Vagina (tissue), 2 donors: ENCODE data around the gene TBXA2R. TPM values are rescaled to one million over a fixed set of nuclear protein-coding genes. Genes with fewer than 3 reads are reported as not detected.

ENCODE experiments used
- DNase-seq, 2 donors: peaks; one replicate each; pipeline ENCODE4 v3.0.0-alpha.2; 2017; ENCODE audit errors: extremely low spot score in 2 of 2
- H3K27ac ChIP-seq: fragments of 200-600 bp; sonication (generic); one replicate; pipeline ENCODE4 v1.5.1; 2019
- H3K27me3 ChIP-seq: fragments of 200-600 bp; sonication (generic); one replicate; pipeline ENCODE4 v1.5.1; 2019
- H3K36me3 ChIP-seq, 2 donors: fragments of 200-600 bp; sonication (generic); one replicate each; pipeline ENCODE4 v1.5.1; 2017 to 2019
- H3K4me1 ChIP-seq: fragments of 200-600 bp; sonication (generic); one replicate; pipeline ENCODE4 v1.5.1; 2019
- H3K4me3 ChIP-seq, 2 donors: fragments of 200-600 bp; sonication (generic); 1 replicate in 1 of 2; 2 replicates in 1 of 2; pipeline ENCODE4 v1.5.1; 2016 to 2019
- H3K9me3 ChIP-seq: fragments of 200-600 bp; sonication (generic); one replicate; pipeline ENCODE4 v1.5.1; 2019
- POLR2A ChIP-seq, 2 donors: fragments of 450-650 bp; IDR thresholded peaks; one replicate each; pipeline ENCODE4 v1.6.1; 2017; ENCODE audit warnings: antibody characterized with exemption in 2 of 2, mild to moderate bottlenecking in 2 of 2, moderate library complexity in 2 of 2
- POLR2AphosphoS5 ChIP-seq, 2 donors: sonication (generic); formaldehyde crosslinking; IDR thresholded peaks; one replicate each; pipeline ENCODE4 v1.9.0; 2017; ENCODE audit warnings: antibody characterized with exemption in 2 of 2, mild to moderate bottlenecking in 2 of 2, low read depth in 1 of 2; ENCODE audit not compliant: insufficient read depth in 1 of 2
- intact Hi-C: fragments of 100-400 bp; cut with DNase I; formaldehyde crosslinking; loops from one replicate; pipeline ENCODE4 v1.15.1; 2023
- total RNA-seq: library from RNA; depleted of rRNA; stranded (reverse); fragments of >200 nt; gene quantifications from one replicate; pipeline ENCODE4 v1.2.3, GENCODE V29; 2016
- TF ChIP-seq, protein P1 (sequence below), 3 experiments: fragments of 450-650 bp in 2 of 3; fragments of 200-600 bp in 1 of 3; sonication (generic) in 1 of 3; IDR thresholded peaks; one replicate each; pipeline ENCODE4 v1.5.1; 2017 to 2019; ENCODE audit warnings: antibody characterized with exemption in 3 of 3, mild to moderate bottlenecking in 2 of 3, moderate library complexity in 2 of 3

Gene TBXA2R
- total RNA-seq, 1 donor from 2014 or later, result 1.7 TPM

DNA sequence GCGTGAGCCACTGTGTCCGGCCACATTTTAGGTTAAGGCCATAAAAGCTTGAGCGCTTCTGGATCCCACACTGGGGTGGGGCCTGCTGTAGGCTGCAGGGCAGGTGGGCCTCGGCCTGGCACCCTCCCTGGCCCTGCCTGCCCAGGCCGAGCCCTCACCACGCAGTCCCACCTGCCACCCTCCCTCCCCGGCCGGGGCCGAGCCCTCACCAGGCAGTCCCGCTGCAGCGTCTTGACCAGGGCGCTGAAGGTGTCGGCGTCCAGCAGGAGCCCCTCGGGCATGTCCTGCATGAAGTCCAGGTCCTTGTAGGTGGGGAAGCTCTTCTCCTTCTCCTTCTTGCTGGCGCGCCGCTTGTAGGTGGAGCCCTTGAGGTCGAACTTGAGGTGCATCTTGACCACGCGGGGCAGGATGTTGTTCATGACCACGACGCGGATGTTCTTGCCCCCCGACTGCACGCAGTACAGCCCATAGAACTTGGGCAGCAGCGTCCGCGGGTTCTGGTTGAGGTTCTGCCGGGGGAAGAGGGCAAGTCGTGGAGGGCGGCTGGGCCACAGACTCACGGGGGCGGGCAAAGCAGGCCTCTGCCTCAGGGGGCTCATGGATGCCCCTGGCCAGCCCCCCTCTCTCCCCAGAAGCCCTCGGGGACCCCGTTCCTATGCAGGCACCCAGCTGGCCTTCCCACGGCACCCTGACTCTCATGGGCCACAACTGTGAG lies 46.6 kb upstream of the TBXA2R start:
- intact Hi-C loops, result no loop called here

DNA sequence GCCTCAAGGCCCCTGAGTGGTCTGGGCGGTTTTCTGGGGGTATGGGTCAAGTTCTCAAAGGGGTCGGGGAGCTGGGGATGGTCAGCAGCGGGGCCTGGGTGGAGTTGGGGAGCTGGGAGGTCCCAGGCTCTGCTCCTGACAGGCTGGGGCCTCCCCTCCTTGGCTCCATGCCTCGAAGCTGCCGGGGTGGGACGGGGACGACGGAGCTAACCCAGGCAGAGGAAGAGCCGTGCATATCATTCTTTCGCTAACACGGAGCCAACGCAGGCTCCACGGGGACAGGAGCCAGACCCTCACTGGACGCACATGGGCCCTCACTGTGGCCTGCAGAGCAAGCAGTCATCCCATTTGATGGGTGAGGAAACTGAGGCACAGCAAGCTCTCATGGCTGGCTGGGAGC lies 45.7 kb upstream of the TBXA2R start:
- H3K36me3 ChIP-seq, result peaks cover 0 to 49% of the 10 kb centered on the region in 2 donors
- H3K27me3 ChIP-seq, result no peaks in the 10 kb centered on the region
- DNase-seq, result no peak
- peaks cover 11% of the 10 kb centered on the region for H3K4me1 ChIP-seq
- intact Hi-C loops, result no loop called here
- H3K4me3 ChIP-seq, result no peak overlapping the region
- TF ChIP-seq, protein P1, sequence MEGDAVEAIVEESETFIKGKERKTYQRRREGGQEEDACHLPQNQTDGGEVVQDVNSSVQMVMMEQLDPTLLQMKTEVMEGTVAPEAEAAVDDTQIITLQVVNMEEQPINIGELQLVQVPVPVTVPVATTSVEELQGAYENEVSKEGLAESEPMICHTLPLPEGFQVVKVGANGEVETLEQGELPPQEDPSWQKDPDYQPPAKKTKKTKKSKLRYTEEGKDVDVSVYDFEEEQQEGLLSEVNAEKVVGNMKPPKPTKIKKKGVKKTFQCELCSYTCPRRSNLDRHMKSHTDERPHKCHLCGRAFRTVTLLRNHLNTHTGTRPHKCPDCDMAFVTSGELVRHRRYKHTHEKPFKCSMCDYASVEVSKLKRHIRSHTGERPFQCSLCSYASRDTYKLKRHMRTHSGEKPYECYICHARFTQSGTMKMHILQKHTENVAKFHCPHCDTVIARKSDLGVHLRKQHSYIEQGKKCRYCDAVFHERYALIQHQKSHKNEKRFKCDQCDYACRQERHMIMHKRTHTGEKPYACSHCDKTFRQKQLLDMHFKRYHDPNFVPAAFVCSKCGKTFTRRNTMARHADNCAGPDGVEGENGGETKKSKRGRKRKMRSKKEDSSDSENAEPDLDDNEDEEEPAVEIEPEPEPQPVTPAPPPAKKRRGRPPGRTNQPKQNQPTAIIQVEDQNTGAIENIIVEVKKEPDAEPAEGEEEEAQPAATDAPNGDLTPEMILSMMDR (IDR thresholded peaks at IDR 0.05), result no peak
- TF ChIP-seq POLR2A (IDR thresholded peaks at IDR 0.05) (no peak), POLR2AphosphoS5 (IDR thresholded peaks at IDR 0.05; ENCODE audit: insufficient read depth in 1 of 2, low read depth in 1 of 2) (no peak)
- no peaks in the 10 kb centered on the region for H3K9me3 ChIP-seq
- H3K27ac ChIP-seq, result no peak overlapping the region

More for the DNA sequence above, 46.6 kb upstream of the TBXA2R start:
- Histone ChIP-seq H3K4me3 (no peak overlapping the region), H3K4me1 (peaks cover 11% of the 10 kb centered on the region), H3K27me3 (no peaks in the 10 kb centered on the region), H3K27ac (no peak overlapping the region), H3K9me3 (no peaks in the 10 kb centered on the region), H3K36me3 (peaks cover 0 to 55% of the 10 kb centered on the region in 2 donors)
- TF ChIP-seq POLR2AphosphoS5 (IDR thresholded peaks at IDR 0.05; ENCODE audit: insufficient read depth in 1 of 2, low read depth in 1 of 2), result no peak
- no peak for TF ChIP-seq POLR2A (IDR thresholded peaks at IDR 0.05)
- TF ChIP-seq, protein P1 (IDR thresholded peaks at IDR 0.05), result no peak
- DNase-seq, result no peak

DNA sequence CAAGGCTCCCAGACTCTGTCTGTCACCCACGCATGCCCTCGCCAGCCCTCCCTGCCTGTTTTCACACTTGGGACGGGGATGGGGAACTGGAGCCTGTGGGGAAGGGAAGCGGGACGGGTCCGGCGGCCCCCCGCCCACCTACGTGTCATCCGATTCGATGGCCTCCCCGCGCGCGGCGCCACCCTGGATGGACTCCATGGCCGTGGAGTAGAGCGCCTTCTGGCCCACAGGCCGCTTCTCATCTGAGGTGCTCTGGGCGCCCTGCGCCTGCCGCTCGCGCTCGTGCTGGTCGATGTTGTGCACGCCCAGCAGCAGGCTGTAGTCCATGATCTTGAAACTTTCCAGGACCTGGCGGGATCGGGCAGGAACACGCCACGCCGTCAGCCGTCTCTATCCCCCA lies 45.0 kb upstream of the TBXA2R start:
- Histone ChIP-seq H3K27me3 (no peaks in the 10 kb centered on the region), H3K9me3 (no peaks in the 10 kb centered on the region), H3K36me3 (peaks cover 0 to 42% of the 10 kb centered on the region in 2 donors), H3K4me1 (peaks cover 11% of the 10 kb centered on the region), H3K27ac (no peak overlapping the region), H3K4me3 (no peak overlapping the region)
- TF ChIP-seq POLR2A (IDR thresholded peaks at IDR 0.05) (no peak), POLR2AphosphoS5 (IDR thresholded peaks at IDR 0.05; ENCODE audit: insufficient read depth in 1 of 2, low read depth in 1 of 2) (no peak)
- TF ChIP-seq, protein P1 (IDR thresholded peaks at IDR 0.05), result no peak
- DNase-seq, result no peak
- intact Hi-C loops, result no loop called here

DNA sequence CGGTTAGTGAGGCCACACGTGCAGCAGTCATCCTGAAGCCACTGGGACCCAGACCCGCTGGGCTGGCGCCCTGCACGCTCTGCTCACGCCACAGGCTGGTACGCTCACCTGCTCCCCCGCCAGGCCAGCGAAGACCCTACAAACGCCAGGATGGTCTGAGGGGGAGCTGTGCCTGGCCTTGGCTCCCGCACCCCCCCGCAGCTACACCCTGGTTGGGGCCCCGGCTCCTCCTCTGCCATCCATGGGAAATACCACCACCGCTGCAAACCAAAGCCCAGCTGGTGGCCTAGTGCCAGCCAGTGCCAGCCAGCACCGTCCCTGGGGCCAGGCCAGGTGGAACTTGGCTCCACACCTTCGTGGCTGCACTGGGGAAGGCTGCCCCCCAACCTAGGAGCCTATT lies 43.2 kb upstream of the TBXA2R start:
- TF ChIP-seq, protein P1 (IDR thresholded peaks at IDR 0.05), result no peak
- TF ChIP-seq POLR2AphosphoS5 (IDR thresholded peaks at IDR 0.05; ENCODE audit: insufficient read depth in 1 of 2, low read depth in 1 of 2), result no peak
- no peak for TF ChIP-seq POLR2A (IDR thresholded peaks at IDR 0.05)
- no peaks in the 10 kb centered on the region for H3K27me3 ChIP-seq
- H3K9me3 ChIP-seq, result no peaks in the 10 kb centered on the region
- peaks cover 0 to 49% of the 10 kb centered on the region in 2 donors for H3K36me3 ChIP-seq
- H3K4me1 ChIP-seq, result no peaks in the 10 kb centered on the region
- no peak overlapping the region for H3K27ac ChIP-seq
- H3K4me3 ChIP-seq, result no peak overlapping the region
- intact Hi-C loops, result no loop called here
- no peak for DNase-seq
